CD14-positive monocyte (primary cell): ENCODE results near the gene BNC2. TPM values are rescaled to one million over a fixed set of nuclear protein-coding genes. Genes with fewer than 3 reads are reported as not detected.

Source experiments
- DNase-seq, 3 donors: peaks; one replicate each; pipeline ENCODE4 v3.0.0-alpha.2; 2011 to 2022
- H2AFZ ChIP-seq: 2 replicates; pipeline ENCODE4 v1.6.0; 2012; ENCODE audit warnings: mild to moderate bottlenecking, low read depth, low read length, inconsistent platforms; ENCODE audit not compliant: insufficient read depth, poor library complexity, severe bottlenecking
- H3K27ac ChIP-seq, 2 donors: 1 replicate in 1 of 2; 2 replicates in 1 of 2; pipeline ENCODE4 v1.5.1; 2012 to 2013; ENCODE audit warnings: low read length in 2 of 2, control low read depth in 1 of 2, inconsistent platforms in 1 of 2, low read depth in 1 of 2, mild to moderate bottlenecking in 1 of 2
- H3K27me3 ChIP-seq, 2 donors: one replicate each; pipeline versions ENCODE4 v1.6.0 to v1.6.1; 2011 to 2013; ENCODE audit warnings: low read length in 2 of 2; ENCODE audit not compliant: control insufficient read depth in 2 of 2, insufficient read depth in 2 of 2
- H3K36me3 ChIP-seq, 2 donors: replicated peaks in 1 of 2; 1 replicate in 1 of 2; 2 replicates in 1 of 2; pipeline versions ENCODE4 v1.5.1 to v1.6.1; 2012 to 2013; ENCODE audit warnings: low read length in 2 of 2, control low read depth in 1 of 2, inconsistent platforms in 1 of 2, mild to moderate bottlenecking in 1 of 2; ENCODE audit not compliant: insufficient read depth in 2 of 2, control insufficient read depth in 1 of 2
- H3K4me1 ChIP-seq, 2 donors: 1 replicate in 1 of 2; 2 replicates in 1 of 2; pipeline versions ENCODE4 v1.5.1 to v1.6.1; 2012 to 2013; ENCODE audit warnings: low read length in 2 of 2, control low read depth in 1 of 2, inconsistent platforms in 1 of 2, mild to moderate bottlenecking in 1 of 2, moderate library complexity in 1 of 2; ENCODE audit not compliant: insufficient read depth in 2 of 2, control insufficient read depth in 1 of 2
- H3K4me2 ChIP-seq: replicated peaks from 2 replicates; pipeline ENCODE3; 2012; ENCODE audit warnings: low read length, moderate library complexity, mild to moderate bottlenecking; ENCODE audit not compliant: poor library complexity, severe bottlenecking; ENCODE audit errors: extremely low read depth
- H3K4me3 ChIP-seq, 3 experiments: fragments of 200-600 bp in 1 of 3; sonication (generic) in 1 of 3; replicated peaks in 1 of 3; 1 replicate in 2 of 3; 2 replicates in 1 of 3; pipeline ENCODE4 v1.5.1; 2011 to 2013; ENCODE audit warnings: low read length in 3 of 3, mild to moderate bottlenecking in 3 of 3, control low read depth in 2 of 3, low read depth in 2 of 3, inconsistent platforms in 1 of 3, moderate library complexity in 1 of 3
- H3K79me2 ChIP-seq: 2 replicates; pipeline ENCODE4 v1.6.0; 2012; ENCODE audit warnings: mild to moderate bottlenecking, control low read depth, inconsistent platforms, low read length, moderate library complexity; ENCODE audit not compliant: insufficient read depth
- H3K9ac ChIP-seq: 2 replicates; pipeline ENCODE4 v1.6.0; 2017; ENCODE audit warnings: low read length, mild to moderate bottlenecking; ENCODE audit not compliant: insufficient read depth, poor library complexity, severe bottlenecking
- H3K9me3 ChIP-seq, 2 donors: replicated peaks in 1 of 2; 1 replicate in 1 of 2; 2 replicates in 1 of 2; pipeline versions ENCODE4 v1.5.1 to v1.6.1; 2012 to 2013; ENCODE audit warnings: low read length in 2 of 2, control low read depth in 1 of 2; ENCODE audit not compliant: control insufficient read depth in 1 of 2, insufficient read depth in 1 of 2
- H4K20me1 ChIP-seq: 2 replicates; pipeline ENCODE4 v1.6.0; 2012; ENCODE audit warnings: mild to moderate bottlenecking, low read length, control low read depth, moderate library complexity; ENCODE audit not compliant: insufficient read depth
- H3K27ac Mint-ChIP-seq, 7 donors: one replicate each; pipeline ENCODE4 v1.8.0; 2020; ENCODE audit warnings: mild to moderate bottlenecking in 7 of 7, mixed read lengths in 7 of 7, moderate library complexity in 6 of 7, inconsistent platforms in 2 of 7
- H3K27me3 Mint-ChIP-seq, 3 donors: one replicate each; pipeline ENCODE4 v1.8.0; 2021 to 2022; ENCODE audit warnings: low read depth in 3 of 3, mild to moderate bottlenecking in 3 of 3, mixed read lengths in 3 of 3, moderate library complexity in 3 of 3, inconsistent platforms in 1 of 3
- H3K36me3 Mint-ChIP-seq, 2 donors: one replicate each; pipeline ENCODE4 v1.8.0; 2020; ENCODE audit warnings: mixed read lengths in 2 of 2, inconsistent platforms in 1 of 2, mild to moderate bottlenecking in 1 of 2
- H3K4me1 Mint-ChIP-seq: one replicate; pipeline ENCODE4 v1.8.0; 2020; ENCODE audit warnings: mild to moderate bottlenecking, mixed read lengths
- H3K4me3 Mint-ChIP-seq, 2 donors: one replicate each; pipeline ENCODE4 v1.8.0; 2020; ENCODE audit warnings: mild to moderate bottlenecking in 2 of 2, mixed read lengths in 2 of 2, moderate library complexity in 1 of 2
- H3K9me3 Mint-ChIP-seq, 7 donors: one replicate each; pipeline ENCODE4 v1.8.0; 2020 to 2022; ENCODE audit warnings: mixed read lengths in 7 of 7, mild to moderate bottlenecking in 6 of 7, moderate library complexity in 6 of 7, inconsistent platforms in 2 of 7
- CTCF ChIP-seq: fragments of 200-600 bp; IDR thresholded peaks from one replicate; pipeline ENCODE4 v1.8.0; 2022; ENCODE audit warnings: antibody characterized with exemption, mild to moderate bottlenecking
- WGBS: methylation state at CpG from one replicate; pipeline ENCODE4 v1.1.5; 2013; ENCODE audit warnings: missing lambda C conversion rate; ENCODE audit not compliant: insufficient coverage; 5-methylcytosine and 5-hydroxymethylcytosine counted together
- intact Hi-C, 2 donors: fragments of 100-400 bp; cut with micrococcal nuclease; formaldehyde crosslinking; loops; one replicate each; pipeline versions ENCODE4 v1.15.0 to v1.15.1; 2023
- polyA plus RNA-seq, 3 donors: library from polyadenylated mRNA; depleted of rRNA in 1 of 3; unstranded in 2 of 3; stranded (reverse) in 1 of 3; fragments of 300-500 nt in 2 of 3; fragments of >200 nt in 1 of 3; fragmentation: Illumina TruSeq in 2 of 3; gene quantifications; 1 replicate in 2 of 3; 2 replicates in 1 of 3; pipeline ENCODE4 v1.2.3, GENCODE V29; 2012 to 2021

BNC2 gene
- polyA plus RNA-seq, 3 donors, result 0.01 TPM; not detected in 2

- Mint-ChIP-seq H3K4me3 (peak overlapping the region in 1 of 2 donors; percentile 83), H3K36me3 (peaks cover 0 to 4% of the 10 kb centered on the region in 2 donors), H3K9me3 (peaks cover 0 to 13% (median 2%) of the 10 kb centered on the region in 7 donors), H3K27me3 (peaks cover 68 to 77% (median 69%) of the 10 kb centered on the region in 3 donors), H3K27ac (no peak overlapping the region), H3K4me1 (peaks cover 20% of the 10 kb centered on the region)
- Histone ChIP-seq H3K9me3 (peaks cover 0 to 12% of the 10 kb centered on the region in 2 donors), H3K4me1 (peaks cover 23 to 28% of the 10 kb centered on the region in 2 donors), H3K27ac (no peak overlapping the region), H3K79me2 (no peaks in the 10 kb centered on the region), H4K20me1 (no peaks in the 10 kb centered on the region), H3K9ac (no peak overlapping the region), H2AFZ (no peak overlapping the region), H3K27me3 (peaks cover 44 to 73% of the 10 kb centered on the region in 2 donors), H3K4me2 (no peak overlapping the region), H3K4me3 (no peak overlapping the region), H3K36me3 (no peaks in the 10 kb centered on the region)
- WGBS, result 80% methylated on average over 1 of the region's 5 CpGs
- DNase-seq, result no peak
- no peak for TF ChIP-seq CTCF
- intact Hi-C loops, result no loop called here
Observed at GRCh38 chr9:16868701-16869100, 1.8 kb downstream of the BNC2 start.

- no peak overlapping the region for H3K27ac Mint-ChIP-seq
- H2AFZ ChIP-seq, result no peak overlapping the region
Observed at GRCh38 chr9:16867576-16868311, 2.7 kb downstream of the BNC2 start.

More at GRCh38 chr9:16867576-16868311, 2.7 kb downstream of the BNC2 start:
- Histone ChIP-seq H3K79me2 (no peaks in the 10 kb centered on the region), H3K9ac (no peak overlapping the region), H3K4me2 (no peak overlapping the region), H3K27me3 (peaks cover 36 to 64% of the 10 kb centered on the region in 2 donors), H3K36me3 (no peaks in the 10 kb centered on the region), H3K4me3 (no peak overlapping the region), H3K4me1 (peaks cover 23 to 28% of the 10 kb centered on the region in 2 donors), H3K9me3 (peaks cover 0 to 12% of the 10 kb centered on the region in 2 donors), H3K27ac (no peak overlapping the region), H4K20me1 (no peaks in the 10 kb centered on the region)
- Mint-ChIP-seq H3K36me3 (peaks cover 0 to 4% of the 10 kb centered on the region in 2 donors), H3K4me3 (peak overlapping the region in 1 of 2 donors; percentile 36), H3K4me1 (peaks cover 20% of the 10 kb centered on the region), H3K27me3 (peaks cover 63 to 72% (median 64%) of the 10 kb centered on the region in 3 donors), H3K9me3 (peaks cover 0 to 13% (median 2%) of the 10 kb centered on the region in 7 donors)
- no peak for DNase-seq
- intact Hi-C loops, result no loop called here
- WGBS, result 88% methylated on average over 10 of the region's 10 CpGs
- TF ChIP-seq CTCF, result no peak
